HEK293 (cell line): ENCODE data around the gene LPCAT2.

ENCODE experiments used
- CTCF ChIA-PET: fragments of 350-600 bp; formaldehyde crosslinking; extraction: SDS; loops from one replicate; lab custom pipeline; 2021; ENCODE audit warnings: antibody characterized with exemption; lab: Yijun Ruan, JAX
- POLR2A ChIA-PET: fragments of 300-600 bp; formaldehyde crosslinking; extraction: SDS; loops from one replicate; lab custom pipeline; 2020; ENCODE audit warnings: antibody characterized with exemption, inconsistent platforms; lab: Yijun Ruan, JAX
- H3K27ac ChIP-seq: fragments of 200-500 bp; sonication (Bioruptor generic); 2 replicates; pipeline ENCODE4 v1.5.1; 2014; ENCODE audit warnings: low read depth, low read length, control low read depth, inconsistent platforms; ENCODE audit errors: extremely low read depth
- H3K36me3 ChIP-seq, 2 experiments: fragments of 200-500 bp in 1 of 2; sonication (Bioruptor generic) in 1 of 2; 1 replicate in 1 of 2; 2 replicates in 1 of 2; pipeline ENCODE4 v1.5.1; 2014 to 2017; ENCODE audit warnings: inconsistent platforms in 2 of 2, low read length in 2 of 2; ENCODE audit not compliant: control insufficient read depth in 2 of 2, insufficient read depth in 1 of 2
- H3K4me1 ChIP-seq: fragments of 200-500 bp; sonication (Bioruptor generic); 2 replicates; pipeline ENCODE4 v1.5.1; 2014; ENCODE audit warnings: mild to moderate bottlenecking, low read length, inconsistent platforms; ENCODE audit not compliant: control insufficient read depth, insufficient read depth
- H3K4me3 ChIP-seq: 2 replicates; pipeline ENCODE4 v1.5.1; 2011; ENCODE audit warnings: low read depth, mild to moderate bottlenecking, control low read depth, low read length, moderate library complexity
- H3K9me3 ChIP-seq: fragments of 200-500 bp; sonication (Bioruptor generic); 2 replicates; pipeline ENCODE4 v1.5.1; 2014; ENCODE audit warnings: low read depth, low read length, inconsistent platforms; ENCODE audit not compliant: control insufficient read depth, insufficient read depth
- AEBP2 ChIP-seq: fragments of 450-650 bp; formaldehyde crosslinking; IDR thresholded peaks from 2 replicates; pipeline ENCODE4 v1.5.1; 2016; ENCODE audit warnings: missing biosample characterization, missing genetic modification characterization, borderline replicate concordance
- ATF2 ChIP-seq: fragments of 450-650 bp; formaldehyde crosslinking; IDR thresholded peaks from 2 replicates; pipeline ENCODE4 v1.5.1; 2016; ENCODE audit warnings: missing biosample characterization, missing genetic modification characterization, low read depth
- CTCF ChIP-seq: fragments of 450-650 bp; formaldehyde crosslinking; IDR thresholded peaks from 2 replicates; pipeline ENCODE4 v1.5.1; 2016; ENCODE audit warnings: missing biosample characterization, missing genetic modification characterization
- HIC1 ChIP-seq: fragments of 450-650 bp; formaldehyde crosslinking; IDR thresholded peaks from 2 replicates; pipeline ENCODE4 v1.5.1; 2016; ENCODE audit warnings: missing biosample characterization, missing genetic modification characterization
- HOXD13 ChIP-seq: sonication (generic); formaldehyde crosslinking; IDR thresholded peaks from 2 replicates; pipeline ENCODE4 v1.8.0; 2022; ENCODE audit warnings: missing genetic modification reagents, borderline replicate concordance
- KLF1 ChIP-seq: fragments of 450-650 bp; formaldehyde crosslinking; IDR thresholded peaks from 2 replicates; pipeline ENCODE4 v1.5.1; 2016; ENCODE audit warnings: missing biosample characterization, missing genetic modification characterization
- PRDM1 ChIP-seq: fragments of 450-650 bp; formaldehyde crosslinking; IDR thresholded peaks from 2 replicates; pipeline ENCODE4; 2016; ENCODE audit warnings: missing biosample characterization, missing genetic modification characterization
- SP2 ChIP-seq: fragments of 450-650 bp; formaldehyde crosslinking; IDR thresholded peaks from 2 replicates; pipeline ENCODE4 v1.5.1; 2016; ENCODE audit warnings: missing biosample characterization, missing genetic modification characterization
- ZNF184 ChIP-seq: fragments of 450-650 bp; IDR thresholded peaks from 2 replicates; pipeline ENCODE4 v1.5.1; 2018; ENCODE audit warnings: missing biosample characterization, mild to moderate bottlenecking, missing genetic modification characterization
- ZNF23 ChIP-seq: fragments of 450-650 bp; formaldehyde crosslinking; IDR thresholded peaks from 2 replicates; pipeline ENCODE4 v1.5.1; 2016; ENCODE audit warnings: missing biosample characterization, missing genetic modification characterization, borderline replicate concordance
- ZNF248 ChIP-seq: fragments of 450-650 bp; formaldehyde crosslinking; IDR thresholded peaks from 2 replicates; pipeline ENCODE4 v1.5.1; 2017; ENCODE audit warnings: missing biosample characterization, missing genetic modification characterization
- ZNF626 ChIP-seq: fragments of 450-650 bp; sonication (Bioruptor Pico); formaldehyde crosslinking; IDR thresholded peaks from 2 replicates; pipeline ENCODE4 v1.5.1; 2018; ENCODE audit warnings: missing biosample characterization, missing genetic modification characterization, inconsistent platforms
- ZNF654 ChIP-seq: fragments of 450-650 bp; formaldehyde crosslinking; IDR thresholded peaks from 2 replicates; pipeline ENCODE4 v1.5.1; 2016; ENCODE audit warnings: low read depth, missing biosample characterization, missing genetic modification characterization
- ZNF704 ChIP-seq: fragments of 450-650 bp; formaldehyde crosslinking; IDR thresholded peaks from 2 replicates; pipeline ENCODE4 v1.5.1; 2016; ENCODE audit warnings: missing biosample characterization, missing genetic modification characterization

LPCAT2 gene

GRCh38 chr16:55570159-55570558, 61.3 kb downstream of the LPCAT2 start (continued):
- TF ChIP-seq CTCF (tag by site-specific recombination): no peak
- no peak for TF ChIP-seq AEBP2 (tag by site-specific recombination)
- TF ChIP-seq HOXD13 (CRISPR knock-in tag): no peak
- TF ChIP-seq ZNF704 (tag by site-specific recombination): no peak
- TF ChIP-seq ZNF248 (tag by site-specific recombination): no peak
- TF ChIP-seq PRDM1 (tag by site-specific recombination): no peak
- TF ChIP-seq ZNF184: no peak

- no peaks in the 10 kb centered on the region for H3K9me3 ChIP-seq
- POLR2A ChIA-PET: no interaction called here
- H3K4me1 ChIP-seq: no peaks in the 10 kb centered on the region
- TF ChIP-seq ZNF654 (tag by site-specific recombination) (no peak), ZNF626 (tag by site-specific recombination) (no peak), ATF2 (no peak), ZNF23 (no peak), HIC1 (tag by site-specific recombination) (no peak)
- CTCF ChIA-PET: no interaction called here
- H3K36me3 ChIP-seq: no peaks in the 10 kb centered on the region
- H3K4me3 ChIP-seq: no peak overlapping the region
- H3K27ac ChIP-seq: no peak overlapping the region
These were observed 62.5 kb downstream of the LPCAT2 start for GRCh38 chr16:55571191-55571897.

- peak; percentile 51 for TF ChIP-seq KLF1
- TF ChIP-seq SP2 (tag by site-specific recombination): no peak
- ChIA-PET CTCF (interaction anchor here (0.7 kb wide), 1 partner anchor 9 kb away, joined by 5 read pairs; no protein-coding TSS in a partner anchor), POLR2A (no interaction called here)
These were observed 63.6 kb downstream of the LPCAT2 start for GRCh38 chr16:55572439-55572838.

More at GRCh38 chr16:55572439-55572838, 63.6 kb downstream of the LPCAT2 start:
- H3K9me3 ChIP-seq: no peaks in the 10 kb centered on the region
- H3K4me3 ChIP-seq: no peak overlapping the region
- no peak overlapping the region for H3K27ac ChIP-seq
- H3K4me1 ChIP-seq: no peaks in the 10 kb centered on the region
- no peaks in the 10 kb centered on the region for H3K36me3 ChIP-seq
